NK-92 treated with Interleukin-12 subunit alpha and Interleukin-12 subunit beta, amount 100 ng/mL, for 24 hours (cell line): Measurements from ENCODE around the gene PLCL1.
"Not testable (repeated sequence)": the region's sequence is repeated elsewhere in the genome, so short reads cannot be mapped to it uniquely, and the experiment has no call there.

Experiments used
- DNase-seq: peaks from one replicate; lab custom pipeline; 2025; lab: John Stamatoyannopoulos, UW

Gene PLCL1

GRCh38 chr2:198186257-198186656 lies 381.9 kb downstream of the PLCL1 start:
- DNase-seq, result no peak

GRCh38 chr2:198187841-198188240 lies 383.4 kb downstream of the PLCL1 start:
- DNase-seq, result no peak

GRCh38 chr2:198188982-198189381 lies 384.6 kb downstream of the PLCL1 start:
- no peak for DNase-seq

- no peak for DNase-seq
These were observed 387.3 kb downstream of the PLCL1 start for GRCh38 chr2:198191651-198192050.

- DNase-seq, result not testable (repeated sequence)
These were observed 392.2 kb downstream of the PLCL1 start for GRCh38 chr2:198196556-198196955.
